Erythroblast (primary cell): ENCODE results near the gene USP48.

ENCODE experiments used
- GATA1 ChIP-seq: IDR thresholded peaks from 2 replicates; pipeline ENCODE4 v1.6.1; 2011; ENCODE audit warnings: low read depth, mild to moderate bottlenecking, control low read depth, low read length, moderate library complexity
- POLR2A ChIP-seq: IDR thresholded peaks from 2 replicates; pipeline ENCODE4 v1.6.1; 2011; ENCODE audit warnings: mild to moderate bottlenecking, low read length

- TF ChIP-seq POLR2A (no peak), GATA1 (no peak)
Observed at GRCh38 chr1:21774835-21775549, 8.0 kb downstream of the USP48 start.
